ENCODE data around the gene MAML2. TPM values are rescaled to one million over a fixed set of nuclear protein-coding genes. Genes with fewer than 3 reads are reported as not detected.

The MAML2 gene
- total and polyA plus RNA-seq, 2 of the 13 experiments (the other 11 are each of a cell fraction or from before 2014, with no cell fraction given): 2.3 to 25.9 TPM

DNA sequence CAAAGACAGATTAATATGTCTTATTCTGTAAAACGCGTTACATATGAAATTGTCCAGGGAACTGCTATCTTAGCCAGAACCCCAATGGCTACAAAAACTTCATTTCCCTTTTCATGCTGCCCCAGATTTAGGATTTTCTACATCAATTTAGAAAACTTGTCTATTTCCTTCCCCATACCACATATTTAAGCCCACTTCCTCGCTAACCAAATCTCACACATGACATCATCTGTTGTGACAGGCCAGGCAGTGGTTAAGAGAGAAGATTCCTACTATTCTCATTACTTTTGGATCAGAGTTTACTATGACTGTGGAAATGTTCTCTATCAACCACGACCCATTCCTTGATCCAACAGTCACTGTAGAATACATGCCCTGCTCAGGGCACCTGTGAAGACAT lies 30.8 kb upstream of the MAML2 start:
- Histone ChIP-seq H3K27ac (ENCODE audit: extremely low read length, insufficient read depth, low read length) (no peak overlapping the region), H2AFZ (ENCODE audit: low read length) (no peak overlapping the region), H3K9me3 (ENCODE audit: low read length) (no peaks in the 10 kb centered on the region), H3K79me2 (ENCODE audit: insufficient read depth, low read length) (no peaks in the 10 kb centered on the region), H3K27me3 (ENCODE audit: control insufficient read depth in 1 of 2, insufficient read depth in 2 of 2, low read length in 2 of 2) (no peaks in the 10 kb centered on the region), H3K4me2 (ENCODE audit: low read depth, low read length) (no peak overlapping the region), H4K20me1 (ENCODE audit: insufficient read depth, low read length) (no peaks in the 10 kb centered on the region), H3K9ac (ENCODE audit: insufficient read depth, low read depth, low read length) (no peak overlapping the region), H3K36me3 (replicated peaks in 1 of 2; ENCODE audit: control insufficient read depth in 1 of 2, insufficient read depth in 2 of 2, low read length in 2 of 2) (peaks cover 2 to 9% of the 10 kb centered on the region in 2 experiments; a peak in 4 of 5 replicates), H3K4me3 (replicated peaks in 1 of 3; ENCODE audit: insufficient read depth in 1 of 3, low read depth in 2 of 3, low read length in 3 of 3) (no peak overlapping the region), H3K4me1 (ENCODE audit: insufficient read depth, low read length) (no peaks in the 10 kb centered on the region)
- DNase-seq (ENCODE audit: low spot score) (no peak), FAIRE-seq (no peak), ATAC-seq (no peak)
- BruUV-seq (replicated peaks): no TSS peak
- POLR2A ChIA-PET: no interaction called here
- 98% methylated on average over 4 of the region's 4 CpGs for WGBS (ENCODE audit: low lambda C conversion rate)
- no peak for TF ChIP-seq EZH2 (conservative IDR thresholded peaks at IDR 0.05; ENCODE audit: low read depth, low read length)
- no peak for TF ChIP-seq ZNF281 (CRISPR knock-in tag; IDR thresholded peaks at IDR 0.05; ENCODE audit: borderline replicate concordance)
- TF ChIP-seq SSRP1 (CRISPR knock-in tag; IDR thresholded peaks at IDR 0.05): no peak
- no peak for TF ChIP-seq SP2 (CRISPR knock-in tag; IDR thresholded peaks at IDR 0.05)
- TF ChIP-seq ZNF672 (CRISPR knock-in tag; IDR thresholded peaks at IDR 0.05): no peak
- intact Hi-C loops (cut with micrococcal nuclease; ENCODE audit: unreplicated experiment) (no loop called here), in situ Hi-C loops (cut with HindIII; ENCODE audit: extremely low pct_ligation_motif_present, low pct_unique_long_range_greater_than_20kb) (no loop called here)
- CTCF ChIA-PET (ENCODE audit: low intra/inter-chr PET ratio, low total read pairs): no interaction called here

DNA sequence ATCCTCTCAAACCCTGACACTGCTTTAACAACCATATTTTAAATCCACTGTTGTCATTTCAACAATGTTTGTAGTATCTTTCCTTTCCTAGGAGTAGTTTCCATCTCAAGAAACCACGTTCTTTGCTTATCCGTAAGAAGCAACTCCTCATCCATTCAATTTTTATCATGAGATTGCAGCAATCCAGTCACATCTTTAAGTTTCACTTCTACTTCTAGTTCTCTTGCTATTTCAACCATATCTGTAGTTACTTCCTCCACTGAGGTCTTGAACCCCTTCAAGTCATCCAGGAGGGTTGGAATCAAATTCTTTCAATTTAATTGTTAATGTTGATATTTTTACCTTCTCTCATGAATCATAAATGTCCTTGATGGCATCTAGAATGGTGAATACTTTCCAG lies 24.3 kb upstream of the MAML2 start:
- no peaks in the 10 kb centered on the region for H3K9me3 ChIP-seq (ENCODE audit: low read length)
- no peak overlapping the region for H3K9ac ChIP-seq (ENCODE audit: insufficient read depth, low read depth, low read length)
- H3K4me3 ChIP-seq (replicated peaks in 1 of 3; ENCODE audit: insufficient read depth in 1 of 3, low read depth in 2 of 3, low read length in 3 of 3): no peak overlapping the region
- WGBS (ENCODE audit: low lambda C conversion rate): 98% methylated on average over 2 of the region's 2 CpGs
- no TSS peak for BruUV-seq (replicated peaks)
- in situ Hi-C loops (cut with HindIII; ENCODE audit: extremely low pct_ligation_motif_present, low pct_unique_long_range_greater_than_20kb) (no loop called here), intact Hi-C loops (cut with micrococcal nuclease; ENCODE audit: unreplicated experiment) (no loop called here)
- no peaks in the 10 kb centered on the region; a peak in 1 of 5 replicates for H3K27me3 ChIP-seq (ENCODE audit: control insufficient read depth in 1 of 2, insufficient read depth in 2 of 2, low read length in 2 of 2)
- ATAC-seq: no peak
- no peak for DNase-seq (ENCODE audit: low spot score)
- no peak overlapping the region for H3K27ac ChIP-seq (ENCODE audit: extremely low read length, insufficient read depth, low read length)
- no peaks in the 10 kb centered on the region for H3K4me1 ChIP-seq (ENCODE audit: insufficient read depth, low read length)
- no peaks in the 10 kb centered on the region for H4K20me1 ChIP-seq (ENCODE audit: insufficient read depth, low read length)
- peaks cover 2 to 34% of the 10 kb centered on the region in 2 experiments for H3K36me3 ChIP-seq (replicated peaks in 1 of 2; ENCODE audit: control insufficient read depth in 1 of 2, insufficient read depth in 2 of 2, low read length in 2 of 2)
- CTCF ChIA-PET (ENCODE audit: low intra/inter-chr PET ratio, low total read pairs): no interaction called here
- no peaks in the 10 kb centered on the region for H3K79me2 ChIP-seq (ENCODE audit: insufficient read depth, low read length)
- no peak overlapping the region for H3K4me2 ChIP-seq (ENCODE audit: low read depth, low read length)
- FAIRE-seq: no peak
- POLR2A ChIA-PET: no interaction called here
- H2AFZ ChIP-seq (ENCODE audit: low read length): no peak overlapping the region
- TF ChIP-seq ZNF619 (CRISPR knock-in tag; IDR thresholded peaks at IDR 0.05): no peak
- TF ChIP-seq HNRNPUL1 (IDR thresholded peaks at IDR 0.05; ENCODE audit: low read depth, low read length): no peak
- TF ChIP-seq ZBTB49 (CRISPR knock-in tag; IDR thresholded peaks at IDR 0.05; ENCODE audit: borderline replicate concordance): no peak
- TF ChIP-seq CENPX (CRISPR knock-in tag; IDR thresholded peaks at IDR 0.05): no peak
- TF ChIP-seq ZNF614 (CRISPR knock-in tag; IDR thresholded peaks at IDR 0.05; ENCODE audit: borderline replicate concordance): no peak
- TF ChIP-seq ZNF549 (CRISPR knock-in tag; IDR thresholded peaks at IDR 0.05): no peak
- TF ChIP-seq THAP8 (CRISPR knock-in tag; IDR thresholded peaks at IDR 0.05; ENCODE audit: borderline replicate concordance): no peak
- no peak for TF ChIP-seq NCOA1 (CRISPR knock-in tag; IDR thresholded peaks at IDR 0.05)
- TF ChIP-seq ZNF567 (CRISPR knock-in tag; IDR thresholded peaks at IDR 0.05; ENCODE audit: borderline replicate concordance): no peak
- no peak for TF ChIP-seq ADNP (CRISPR knock-in tag; IDR thresholded peaks at IDR 0.05)
